HCT116 (cell line): Measurements from ENCODE around the gene PDLIM7. TPM values are rescaled to one million over a fixed set of nuclear protein-coding genes. Genes with fewer than 3 reads are reported as not detected.

Experiments
- ATAC-seq: fragments of 200-7000 bp; cut with Tn5 transposase; 2 replicates; pipeline ENCODE4 v1.9.1; 2020; ENCODE audit warnings: mild to moderate bottlenecking, moderate library complexity
- BruUV-seq: library from RNA; stranded (reverse); fragments of 400-500 nt; replicated peaks from 2 replicates; lab custom pipeline; 2021; lab: Mats Ljungman, UMichigan
- CTCF ChIA-PET: fragments of 300-600 bp; sonication (Branson Sonifier 250); formaldehyde crosslinking; loops from one replicate; lab custom pipeline; 2021; ENCODE audit warnings: antibody characterized with exemption; lab: Charles Lee
- POLR2A ChIA-PET: fragments of 300-600, 350-600 bp; sonication (Branson Sonifier 250); formaldehyde crosslinking; loops from one replicate; lab custom pipeline; 2021; ENCODE audit warnings: antibody characterized with exemption; lab: Charles Lee
- RAD21 ChIA-PET, 2 experiments: fragments of 300-600 bp; sonication (Branson Sonifier 250); formaldehyde crosslinking; loops; one replicate each; lab custom pipeline; 2023; ENCODE audit warnings: low total read pairs in 2 of 2; ENCODE audit not compliant: uncharacterized antibody in 2 of 2, unreplicated experiment in 2 of 2, low non-redundant PET in 1 of 2; lab: Charles Lee
- DNase-seq: peaks from one replicate; pipeline ENCODE4 v3.0.0-alpha.2; 2010; ENCODE audit warnings: low read depth, low spot score
- H2AFZ ChIP-seq: fragments of 200-600 bp; shearing (Covaris generic), sonication (generic); 2 replicates; pipeline ENCODE4 v1.6.1; 2017; ENCODE audit warnings: low read depth, mixed run types, mixed read lengths, antibody characterized with exemption, low read length; ENCODE audit not compliant: poor library complexity, severe bottlenecking
- H3K27ac ChIP-seq: 2 replicates; pipeline ENCODE4 v1.5.1; 2012; ENCODE audit warnings: low read depth, low read length
- H3K27me3 ChIP-seq: fragments of 200-600 bp; sonication (generic); 2 replicates; pipeline ENCODE4 v1.6.1; 2016; ENCODE audit warnings: mixed run types, low read length, mixed read lengths; ENCODE audit not compliant: insufficient read depth
- H3K36me3 ChIP-seq, 2 experiments: fragments of 200-500 bp in 1 of 2; fragments of 200-600 bp in 1 of 2; sonication (Bioruptor generic) in 1 of 2; sonication (generic) in 1 of 2; 2 replicates each; pipeline versions ENCODE4 v1.5.1 to v1.6.1; 2014 to 2016; ENCODE audit warnings: low read length in 2 of 2, inconsistent platforms in 1 of 2, mixed read lengths in 1 of 2, mixed run types in 1 of 2; ENCODE audit not compliant: insufficient read depth in 2 of 2, control insufficient read depth in 1 of 2
- H3K4me1 ChIP-seq, 2 experiments: fragments of 200-600 bp in 1 of 2; sonication (generic) in 1 of 2; 2 replicates each; pipeline versions ENCODE4 v1.5.1 to v1.6.1; 2012 to 2017; ENCODE audit warnings: low read length in 2 of 2, inconsistent platforms in 1 of 2, mild to moderate bottlenecking in 1 of 2, mixed read lengths in 1 of 2, mixed run types in 1 of 2, moderate library complexity in 1 of 2; ENCODE audit not compliant: insufficient read depth in 2 of 2, control insufficient read depth in 1 of 2
- H3K4me2 ChIP-seq: fragments of 200-600 bp; sonication (generic); 2 replicates; pipeline ENCODE4 v1.6.1; 2017; ENCODE audit warnings: mixed run types, low read length, mixed read lengths
- H3K4me3 ChIP-seq, 2 experiments: fragments of 200-600 bp in 1 of 2; sonication (generic) in 1 of 2; replicated peaks in 1 of 2; 2 replicates each; pipeline ENCODE4 v1.5.1; 2011 to 2016; ENCODE audit warnings: low read length in 2 of 2, control low read depth in 1 of 2, low read depth in 1 of 2, mild to moderate bottlenecking in 1 of 2, mixed read lengths in 1 of 2, mixed run types in 1 of 2
- H3K79me2 ChIP-seq: fragments of 200-600 bp; sonication (generic); 2 replicates; pipeline ENCODE4 v1.6.1; 2017; ENCODE audit warnings: mild to moderate bottlenecking, mixed run types, low read length, moderate library complexity, mixed read lengths; ENCODE audit not compliant: insufficient read depth
- H3K9ac ChIP-seq: fragments of 200-600 bp; sonication (generic); 2 replicates; pipeline ENCODE4 v1.6.1; 2016; ENCODE audit warnings: low read length, mixed read lengths
- H3K9me2 ChIP-seq: fragments of 200-600 bp; sonication (generic), shearing (Covaris generic); 2 replicates; pipeline ENCODE4 v1.6.1; 2017; ENCODE audit warnings: mixed run types, mild to moderate bottlenecking, moderate library complexity; ENCODE audit not compliant: insufficient read depth
- H3K9me3 ChIP-seq, 2 experiments: fragments of 200-500 bp in 1 of 2; fragments of 200-600 bp in 1 of 2; sonication (Bioruptor generic) in 1 of 2; sonication (generic) in 1 of 2; 2 replicates each; pipeline ENCODE4 v1.6.1; 2014 to 2017; ENCODE audit warnings: low read length in 2 of 2, mixed read lengths in 2 of 2, inconsistent platforms in 1 of 2, low read depth in 1 of 2, mild to moderate bottlenecking in 1 of 2, mixed run types in 1 of 2, moderate library complexity in 1 of 2; ENCODE audit not compliant: control insufficient read depth in 1 of 2, insufficient read depth in 1 of 2
- H4K20me1 ChIP-seq: fragments of 200-600 bp; sonication (generic), shearing (Covaris generic); 2 replicates; pipeline ENCODE4 v1.6.1; 2017; ENCODE audit warnings: mixed run types, mild to moderate bottlenecking, moderate library complexity; ENCODE audit not compliant: insufficient read depth
- CBX3 ChIP-seq: IDR thresholded peaks from 2 replicates; pipeline ENCODE4 v1.6.1; 2012; ENCODE audit warnings: low read depth
- POLR2AphosphoS5 ChIP-seq: IDR thresholded peaks from 2 replicates; pipeline ENCODE4 v1.6.1; 2011; ENCODE audit warnings: mild to moderate bottlenecking, low read depth, low read length, moderate library complexity
- SIN3A ChIP-seq: IDR thresholded peaks from 2 replicates; pipeline ENCODE4 v1.6.1; 2012; ENCODE audit warnings: low read depth
- TCF7L2 ChIP-seq: IDR thresholded peaks from 2 replicates; pipeline ENCODE4 v1.7.0; 2011; ENCODE audit warnings: borderline replicate concordance, inconsistent platforms; ENCODE audit not compliant: insufficient read depth, insufficient read length; ENCODE audit errors: extremely low read depth
- intact Hi-C: fragments of 100-400 bp; cut with micrococcal nuclease; formaldehyde crosslinking; loops from 2 replicates; pipeline ENCODE4 v1.10.0; 2022
- total RNA-seq: library from RNA; stranded (reverse); gene quantifications from one replicate; pipeline ENCODE4 v1.2.1, GENCODE V29; 2021; ENCODE audit not compliant: unreplicated experiment

PDLIM7 gene
- total RNA-seq, 1 experiment from 2014 or later = 153 TPM

- H3K36me3 ChIP-seq = no peaks in the 10 kb centered on the region
- no peaks in the 10 kb centered on the region for H3K27me3 ChIP-seq
- H3K4me2 ChIP-seq = no peak overlapping the region
- H3K9me3 ChIP-seq = no peaks in the 10 kb centered on the region
- ATAC-seq (no peak), DNase-seq (no peak)
- H3K27ac ChIP-seq = no peak overlapping the region
- no peaks in the 10 kb centered on the region for H3K79me2 ChIP-seq
- intact Hi-C loops = no loop called here
- H3K9me2 ChIP-seq = no peaks in the 10 kb centered on the region
- ChIA-PET RAD21 (no interaction called here), CTCF (interaction anchor here (1.0 to 2.9 kb wide), 4 partner anchors 17 to 89 kb away, joined by 3 to 11 read pairs (median 4); no protein-coding TSS in a partner anchor), POLR2A (interaction anchor here (1.9 to 6.3 kb wide), 2 partner anchors 8 to 16 kb away, joined by 5 to 54 read pairs; partner anchors contain the start of gene PDLIM7)
- no peaks in the 10 kb centered on the region for H4K20me1 ChIP-seq
- H3K4me3 ChIP-seq = no peak overlapping the region
- H2AFZ ChIP-seq = no peak overlapping the region
- peaks cover 2 to 21% of the 10 kb centered on the region in 2 experiments; a peak in 2 of 4 replicates for H3K4me1 ChIP-seq
- TF ChIP-seq SIN3A (no peak), POLR2AphosphoS5 (peak; percentile 39)
- no peak overlapping the region for H3K9ac ChIP-seq
- no TSS peak for BruUV-seq
Measured at GRCh38 chr5:177478711-177479646, 18.4 kb downstream of the PDLIM7 start.

GRCh38 chr5:177477701-177478477, 19.5 kb downstream of the PDLIM7 start:
- no peak for DNase-seq
- H3K9me2 ChIP-seq = no peaks in the 10 kb centered on the region
- ChIA-PET RAD21 (no interaction called here), CTCF (interaction anchor here (1.1 to 2.9 kb wide), 4 partner anchors 18 to 88 kb away, joined by 3 to 11 read pairs (median 6); partner anchors contain the start of gene PDLIM7), POLR2A (interaction anchor here (1.9 to 6.3 kb wide), 2 partner anchors 9 to 17 kb away, joined by 5 to 54 read pairs; partner anchors contain the start of gene PDLIM7)
- H3K27me3 ChIP-seq = no peaks in the 10 kb centered on the region
- ATAC-seq = no peak
- no peak overlapping the region for H3K9ac ChIP-seq
- BruUV-seq = no TSS peak
- no peak overlapping the region for H3K27ac ChIP-seq
- H3K4me3 ChIP-seq = no peak overlapping the region
- no peak overlapping the region for H2AFZ ChIP-seq
- no peaks in the 10 kb centered on the region for H3K36me3 ChIP-seq
- H4K20me1 ChIP-seq = no peaks in the 10 kb centered on the region
- H3K4me2 ChIP-seq = no peak overlapping the region
- TF ChIP-seq CBX3 (no peak), TCF7L2 (no peak)
- intact Hi-C loops = no loop called here
- H3K79me2 ChIP-seq = no peaks in the 10 kb centered on the region
- H3K4me1 ChIP-seq = peaks cover 4 to 23% of the 10 kb centered on the region in 2 experiments; a peak in 2 of 4 replicates
- no peaks in the 10 kb centered on the region for H3K9me3 ChIP-seq
